GM18951 (cell line): Measurements from ENCODE around the gene KANSL1.

ENCODE experiments used
- POLR2A ChIP-seq: IDR thresholded peaks from 4 replicates; pipeline ENCODE4 v1.6.1; 2011; ENCODE audit warnings: mild to moderate bottlenecking; ENCODE audit not compliant: insufficient read length, insufficient read depth; ENCODE audit errors: extremely low read depth
- in situ Hi-C: fragments of 300-500 bp; cut with MboI; formaldehyde crosslinking; loops from one replicate; pipeline ENCODE4 v1.12.0; 2022; ENCODE audit warnings: low sequenced_read_pairs, mixed read lengths, inconsistent platforms; ENCODE audit not compliant: unreplicated experiment

KANSL1 gene

DNA sequence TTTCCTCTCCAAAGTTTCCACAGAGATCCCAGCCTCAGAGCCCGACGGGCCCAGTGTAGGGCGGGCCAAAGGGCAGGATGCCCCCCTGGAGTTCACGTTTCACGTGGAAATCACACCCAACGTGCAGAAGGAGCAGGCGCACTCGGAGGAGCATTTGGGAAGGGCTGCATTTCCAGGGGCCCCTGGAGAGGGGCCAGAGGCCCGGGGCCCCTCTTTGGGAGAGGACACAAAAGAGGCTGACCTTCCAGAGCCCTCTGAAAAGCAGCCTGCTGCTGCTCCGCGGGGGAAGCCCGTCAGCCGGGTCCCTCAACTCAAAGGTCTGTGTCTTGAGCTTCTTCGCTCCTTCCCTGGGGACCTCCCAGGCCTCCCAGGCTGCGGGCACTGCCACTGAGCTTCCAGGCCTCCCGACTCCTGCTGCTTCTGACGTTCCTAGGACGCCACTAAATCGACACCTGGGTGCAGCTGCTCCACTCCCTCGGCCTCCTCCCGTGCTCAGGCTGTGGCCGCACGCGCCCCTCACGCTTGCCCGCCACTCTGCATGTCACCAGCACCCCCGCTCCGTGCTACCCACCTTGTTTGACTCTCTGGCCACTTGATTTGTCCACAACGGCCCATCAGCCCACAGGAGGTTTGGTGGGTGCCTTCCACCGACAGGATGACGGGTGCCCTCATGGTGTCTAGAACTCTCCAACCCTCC is 209.5 kb downstream of the KANSL1 start:
- TF ChIP-seq POLR2A, result no peak
- in situ Hi-C loops, result no loop called here

DNA sequence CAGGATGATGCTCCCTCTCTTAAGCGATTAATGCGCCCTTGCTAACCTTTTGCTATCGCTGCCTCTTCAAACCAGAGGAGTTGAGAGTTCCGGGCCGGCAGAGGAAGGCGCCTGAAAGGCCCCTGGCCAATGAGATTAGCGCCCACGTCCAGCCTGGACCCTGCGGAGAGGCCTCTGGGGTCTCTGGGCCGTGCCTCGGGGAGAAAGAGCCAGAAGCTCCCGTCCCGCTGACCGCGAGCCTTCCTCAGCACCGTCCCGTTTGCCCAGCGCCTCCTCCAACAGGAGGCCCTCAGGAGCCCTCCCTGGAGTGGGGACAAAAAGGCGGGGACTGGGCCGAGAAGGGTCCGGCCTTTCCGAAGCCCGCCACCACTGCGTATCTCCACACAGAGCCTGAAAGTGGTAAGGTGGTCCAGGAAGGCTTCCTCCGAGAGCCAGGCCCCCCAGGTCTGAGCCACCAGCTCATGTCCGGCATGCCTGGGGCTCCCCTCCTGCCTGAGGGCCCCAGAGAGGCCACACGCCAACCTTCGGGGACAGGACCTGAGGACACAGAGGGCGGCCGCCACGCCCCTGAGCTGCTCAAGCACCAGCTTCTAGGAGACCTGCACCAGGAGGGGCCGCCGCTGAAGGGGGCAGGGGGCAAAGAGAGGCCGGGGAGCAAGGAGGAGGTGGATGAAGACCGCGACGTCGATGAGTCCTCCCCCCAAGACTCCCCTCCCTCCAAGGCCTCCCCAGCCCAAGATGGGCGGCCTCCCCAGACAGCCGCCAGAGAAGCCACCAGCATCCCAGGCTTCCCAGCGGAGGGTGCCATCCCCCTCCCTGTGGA is 210.2 kb downstream of the KANSL1 start:
- no peak for TF ChIP-seq POLR2A

DNA sequence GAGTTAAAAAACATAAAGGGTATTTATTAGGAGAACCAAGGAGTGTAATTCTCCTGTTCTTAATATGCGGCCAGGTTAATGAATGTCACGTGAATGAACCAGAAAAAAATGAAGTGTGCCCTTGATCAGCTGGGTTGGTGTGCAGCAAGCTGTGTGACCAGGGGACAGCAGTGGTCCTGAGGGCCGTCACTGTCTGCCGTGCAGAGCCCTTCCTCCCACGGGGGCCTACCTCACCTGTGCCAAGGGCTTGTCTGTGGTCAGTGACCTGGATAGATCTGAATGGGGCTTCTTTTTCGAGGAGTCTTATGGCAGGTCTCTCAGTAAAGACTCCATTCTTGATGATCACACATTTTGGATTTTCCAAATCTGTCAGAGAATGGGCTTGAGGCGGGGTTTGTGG is 211.9 kb downstream of the KANSL1 start:
- in situ Hi-C loops, result no loop called here

More for the DNA sequence above, 210.2 kb downstream of the KANSL1 start:
- in situ Hi-C loops, result no loop called here

DNA sequence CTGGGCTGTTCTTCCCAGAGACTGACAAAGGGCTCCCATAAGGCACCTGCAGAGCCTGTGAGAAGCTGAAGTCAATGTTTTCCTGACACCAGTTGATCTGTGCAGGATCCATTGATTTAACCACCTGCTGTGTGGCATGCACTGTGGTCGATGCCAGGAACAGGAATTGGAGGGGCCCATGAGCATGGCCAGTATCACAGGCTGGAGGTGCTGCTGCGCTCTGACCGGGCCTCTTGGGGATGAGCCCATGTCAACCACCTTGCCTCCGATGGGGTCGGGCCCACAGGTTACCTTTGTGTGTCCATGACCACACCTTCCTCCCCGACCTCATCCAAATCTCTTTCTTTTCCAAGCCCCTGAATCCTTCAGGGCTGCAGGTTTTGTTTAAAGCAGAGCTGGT is 212.4 kb downstream of the KANSL1 start:
- TF ChIP-seq POLR2A, result no peak
- in situ Hi-C loops, result no loop called here

More for the DNA sequence above, 211.9 kb downstream of the KANSL1 start:
- no peak for TF ChIP-seq POLR2A
